ENCODE measurements around the gene PTPRE. TPM values are rescaled to one million over a fixed set of nuclear protein-coding genes. Genes with fewer than 3 reads are reported as not detected.

PTPRE gene
- polyA plus RNA-seq, 1 of the 3 experiments (the other 2 are of a cell fraction) = 11.8 TPM

GRCh38 chr10:128027822-128028507, 121.1 kb downstream of the PTPRE start:
- Histone ChIP-seq H3F3A (replicated peaks; ENCODE audit: insufficient read depth) (no peaks in the 10 kb centered on the region), H3K36me3 (replicated peaks in 1 of 2; ENCODE audit: control insufficient read depth in 1 of 2, insufficient read depth in 2 of 2, low read length in 1 of 2) (no peaks in the 10 kb centered on the region), H3K27ac (ENCODE audit: low read depth in 2 of 2, low read length in 1 of 2) (no peak overlapping the region), H3K27me3 (ENCODE audit: insufficient read depth) (no peaks in the 10 kb centered on the region), H3K9me3 (no peaks in the 10 kb centered on the region), H3K9ac (no peak overlapping the region), H3K4me1 (ENCODE audit: control insufficient read depth in 1 of 2, insufficient read depth in 2 of 2, low read depth in 1 of 2, low read length in 1 of 2) (peaks cover 0 to 6% of the 10 kb centered on the region in 2 experiments; a peak in 2 of 4 replicates), H2AFZ (ENCODE audit: low read depth) (no peak overlapping the region), H3K9me2 (no peaks in the 10 kb centered on the region), H3K4me2 (no peak overlapping the region), H3K4me3 (ENCODE audit: low read depth in 2 of 2, low read length in 1 of 2) (no peak overlapping the region), H4K20me1 (ENCODE audit: insufficient read depth) (no peaks in the 10 kb centered on the region), H3K79me2 (ENCODE audit: insufficient read depth) (no peaks in the 10 kb centered on the region)
- 85% methylated on average over 10 of the region's 17 CpGs for WGBS (ENCODE audit: low lambda C conversion rate)
- ChIA-PET POLR2A (no interaction called here), CTCF (interaction anchor here (0.9 to 2.5 kb wide), 5 partner anchors 16 to 122 kb away, joined by 3 to 12 read pairs (median 4); partner anchors contain the start of gene PTPRE)
- TF ChIP-seq TAF1 (IDR thresholded peaks at IDR 0.05; ENCODE audit: borderline replicate concordance, low read depth, low read length) (no peak), NFIC (IDR thresholded peaks at IDR 0.05; ENCODE audit: borderline replicate concordance) (no peak), PBX3 (IDR thresholded peaks at IDR 0.05) (no peak), SIN3A (IDR thresholded peaks at IDR 0.05; ENCODE audit: borderline replicate concordance, low read depth, low read length) (no peak), JUND (IDR thresholded peaks at IDR 0.05) (no peak), MXI1 (IDR thresholded peaks at IDR 0.05; ENCODE audit: low read depth, low read length) (no peak), CTCF (IDR thresholded peaks at IDR 0.05) (no peak), EP300 (IDR thresholded peaks at IDR 0.05; ENCODE audit: borderline replicate concordance in 1 of 2, low read depth in 1 of 2, low read length in 1 of 2) (no peak), RXRA (IDR thresholded peaks at IDR 0.05; ENCODE audit: borderline replicate concordance, low read depth) (no peak), RAD21 (IDR thresholded peaks at IDR 0.05; ENCODE audit: low read length) (no peak), FOXM1 (IDR thresholded peaks at IDR 0.05; ENCODE audit: low read depth) (no peak), ELF1 (IDR thresholded peaks at IDR 0.05) (no peak), USF2 (IDR thresholded peaks at IDR 0.05; ENCODE audit: borderline replicate concordance, low read depth, low read length) (no peak), MEF2A (IDR thresholded peaks at IDR 0.05; ENCODE audit: borderline replicate concordance, low read depth) (no peak), ZBTB33 (IDR thresholded peaks at IDR 0.05; ENCODE audit: borderline replicate concordance, low read depth) (no peak), GATA2 (CRISPR knock-in tag; IDR thresholded peaks at IDR 0.05) (no peak), USF1 (IDR thresholded peaks at IDR 0.05; ENCODE audit: borderline replicate concordance, low read depth) (no peak), GABPA (IDR thresholded peaks at IDR 0.05; ENCODE audit: low read depth) (no peak), POLR2AphosphoS5 (IDR thresholded peaks at IDR 0.05; ENCODE audit: low read depth, low read length) (no peak)
- DNase-seq = no peak
